KOPT-K1 (cell line): ENCODE measurements around the gene DMGDH.

Experiments
- H3K27ac ChIP-seq: fragments of 200-600 bp; sonication (generic); 2 replicates; pipeline ENCODE4 v1.5.1; 2016; ENCODE audit warnings: antibody characterized with exemption, mild to moderate bottlenecking, low read depth, low read length; ENCODE audit not compliant: poor library complexity, severe bottlenecking
- H3K36me3 ChIP-seq: fragments of 200-600 bp; sonication (generic); 2 replicates; pipeline ENCODE4 v1.5.1; 2017; ENCODE audit warnings: antibody characterized with exemption, mild to moderate bottlenecking, low read length, moderate library complexity; ENCODE audit not compliant: insufficient read depth
- H3K9me3 ChIP-seq: fragments of 200-600 bp; sonication (generic); 2 replicates; pipeline ENCODE4 v1.5.1; 2017; ENCODE audit warnings: antibody characterized with exemption, low read length, mild to moderate bottlenecking; ENCODE audit not compliant: insufficient read depth, poor library complexity, severe bottlenecking

Gene DMGDH

DNA sequence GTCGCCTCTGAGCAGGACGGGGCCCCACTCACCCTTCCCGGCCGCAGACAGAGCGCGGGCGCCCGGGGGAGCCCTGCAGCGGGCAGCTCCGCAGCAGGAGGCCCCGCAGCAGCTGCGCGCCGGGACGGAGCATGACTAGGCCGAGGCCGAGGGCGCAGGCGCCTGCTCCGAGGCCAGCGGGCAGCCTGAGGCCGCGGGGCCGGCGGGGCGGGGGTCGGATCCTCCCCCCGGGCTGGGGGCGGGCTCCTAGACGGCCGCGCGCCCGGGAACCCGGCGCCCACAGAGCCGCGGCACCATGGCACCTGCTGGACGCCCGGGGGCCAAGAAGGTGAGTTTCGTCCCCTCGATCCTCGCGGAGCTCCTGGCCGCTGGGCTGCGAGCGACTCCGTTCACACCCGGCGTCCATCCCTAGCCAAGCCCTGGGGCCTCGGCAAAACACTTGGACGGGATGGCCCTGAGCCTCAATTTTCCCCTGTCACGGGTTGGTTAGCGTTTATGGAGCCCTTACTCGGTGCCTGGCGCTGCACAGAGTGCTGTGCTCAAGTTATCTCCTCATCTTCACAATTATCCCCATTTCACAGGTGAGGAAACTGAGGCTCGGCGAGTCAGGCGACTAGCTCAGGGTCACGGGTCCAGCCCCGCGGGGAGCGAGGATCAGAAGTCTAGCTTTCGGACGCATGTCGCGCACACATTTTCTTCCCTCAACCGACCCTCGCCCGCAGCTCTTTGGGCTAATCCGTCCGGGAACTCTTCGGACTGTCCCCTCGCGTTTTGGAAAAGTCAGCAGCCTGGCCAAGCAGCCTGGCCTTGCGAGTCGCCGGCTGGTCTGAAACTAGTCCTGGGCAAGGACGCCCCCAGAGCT lies at the start of gene DMGDH, which contains the start of gene BHMT2:
Gene DMGDH (minus strand): TSS at position 187 of the 862 bp plus-strand sequence. CDS start 54 bp downstream, at position 133.
Gene BHMT2 (plus strand): TSS at position 280 of the 862 bp plus-strand sequence. CDS start 16 bp downstream, at position 296.
- no peaks in the 10 kb centered on the region for H3K36me3 ChIP-seq
- H3K9me3 ChIP-seq: peaks cover 8% of the 10 kb centered on the region
- no peak within 1 kb of the TSS for H3K27ac ChIP-seq

DNA sequence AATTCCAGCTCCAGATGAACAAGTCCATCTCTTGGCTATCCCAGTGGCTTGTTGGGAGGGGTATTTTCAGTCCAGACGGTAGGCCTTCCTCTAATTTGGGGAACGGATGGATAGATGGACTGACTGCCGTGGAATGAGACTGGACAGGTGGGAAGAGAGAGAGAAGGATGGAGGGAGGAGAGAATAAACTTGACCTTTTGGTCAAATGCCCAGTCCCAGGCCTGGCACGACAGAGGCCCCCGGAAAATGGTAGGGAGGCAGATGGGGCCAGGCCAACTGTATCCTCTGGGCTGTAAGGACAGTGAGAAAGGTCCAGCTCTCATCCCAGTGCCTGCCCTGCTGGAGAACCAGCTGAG lies 43.2 kb upstream of the DMGDH start:
- no peaks in the 10 kb centered on the region for H3K36me3 ChIP-seq
- no peak overlapping the region for H3K27ac ChIP-seq

DNA sequence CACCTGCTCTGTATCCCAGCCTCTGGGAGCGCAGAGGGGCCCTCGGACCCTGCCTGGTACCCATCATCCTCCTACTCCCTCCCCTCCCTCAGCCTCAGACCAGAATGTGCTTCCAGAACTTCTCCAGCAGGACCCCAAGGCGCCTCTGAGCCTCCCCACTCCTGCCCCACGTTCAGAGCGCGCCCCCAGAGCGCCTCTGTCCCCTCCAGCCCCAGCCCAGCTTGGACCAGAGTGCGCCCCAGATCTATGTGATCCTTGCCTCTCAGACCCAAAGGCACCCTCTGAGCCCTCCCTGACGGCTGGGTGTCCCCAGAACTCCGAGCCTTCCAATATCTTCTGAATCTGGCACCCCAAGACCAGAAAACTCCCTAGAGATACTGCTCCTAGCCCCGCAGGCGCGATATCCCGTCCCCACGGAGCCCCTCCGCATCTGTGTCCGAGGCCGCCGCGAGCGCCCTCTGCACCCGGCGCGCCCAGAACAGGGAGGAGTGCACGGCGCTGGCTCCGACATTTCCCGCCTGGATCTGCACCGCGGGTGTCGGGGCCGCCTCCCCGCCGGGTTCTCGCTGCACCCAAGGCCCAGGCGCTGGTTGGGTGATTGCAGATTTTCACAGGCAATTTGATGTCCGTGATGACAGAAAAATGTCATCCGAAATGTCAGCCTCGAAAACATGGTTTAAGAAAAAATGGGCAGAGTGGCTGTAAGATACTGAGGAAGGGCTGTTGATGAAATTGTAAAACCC lies 42.7 kb upstream of the DMGDH start:
- no peaks in the 10 kb centered on the region for H3K9me3 ChIP-seq
- no peak overlapping the region for H3K27ac ChIP-seq
- H3K36me3 ChIP-seq: no peaks in the 10 kb centered on the region

More for the DNA sequence above, 43.2 kb upstream of the DMGDH start:
- H3K9me3 ChIP-seq: no peaks in the 10 kb centered on the region

DNA sequence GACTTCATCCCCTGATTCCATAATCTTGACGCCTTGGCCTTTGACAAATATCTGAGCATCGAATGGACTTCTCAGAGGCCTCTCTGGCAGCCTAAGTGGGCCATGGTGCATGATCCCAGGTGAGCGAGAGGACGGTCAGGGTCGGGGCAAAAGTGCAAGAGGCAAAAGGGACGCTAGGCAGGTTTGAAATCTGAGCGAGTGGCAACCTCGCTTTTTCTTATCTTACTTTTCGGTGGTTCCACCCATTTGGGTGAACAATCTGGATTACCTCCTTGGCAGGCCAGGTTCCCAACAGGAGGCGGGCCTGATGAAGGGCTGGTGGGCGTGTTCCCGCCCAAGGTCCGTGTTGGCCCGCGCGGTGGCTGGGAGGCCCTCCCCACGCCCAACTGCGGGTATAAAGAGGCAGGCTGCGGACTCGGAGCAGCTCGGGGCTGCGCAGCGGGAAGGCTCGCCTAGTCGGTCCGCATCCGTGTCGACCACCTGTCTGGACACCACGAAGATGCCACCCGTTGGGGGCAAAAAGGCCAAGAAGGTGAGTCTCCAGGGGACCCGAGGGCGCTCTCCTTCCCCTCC lies 42.0 kb upstream of the DMGDH start, which contains the start of gene BHMT:
Gene BHMT (plus strand): TSS at position 423 of the 573 bp plus-strand sequence. CDS start 77 bp downstream, at position 500.
- H3K27ac ChIP-seq: no peak within 1 kb of the TSS
- no peaks in the 10 kb centered on the region for H3K9me3 ChIP-seq
- no peaks in the 10 kb centered on the region for H3K36me3 ChIP-seq

DNA sequence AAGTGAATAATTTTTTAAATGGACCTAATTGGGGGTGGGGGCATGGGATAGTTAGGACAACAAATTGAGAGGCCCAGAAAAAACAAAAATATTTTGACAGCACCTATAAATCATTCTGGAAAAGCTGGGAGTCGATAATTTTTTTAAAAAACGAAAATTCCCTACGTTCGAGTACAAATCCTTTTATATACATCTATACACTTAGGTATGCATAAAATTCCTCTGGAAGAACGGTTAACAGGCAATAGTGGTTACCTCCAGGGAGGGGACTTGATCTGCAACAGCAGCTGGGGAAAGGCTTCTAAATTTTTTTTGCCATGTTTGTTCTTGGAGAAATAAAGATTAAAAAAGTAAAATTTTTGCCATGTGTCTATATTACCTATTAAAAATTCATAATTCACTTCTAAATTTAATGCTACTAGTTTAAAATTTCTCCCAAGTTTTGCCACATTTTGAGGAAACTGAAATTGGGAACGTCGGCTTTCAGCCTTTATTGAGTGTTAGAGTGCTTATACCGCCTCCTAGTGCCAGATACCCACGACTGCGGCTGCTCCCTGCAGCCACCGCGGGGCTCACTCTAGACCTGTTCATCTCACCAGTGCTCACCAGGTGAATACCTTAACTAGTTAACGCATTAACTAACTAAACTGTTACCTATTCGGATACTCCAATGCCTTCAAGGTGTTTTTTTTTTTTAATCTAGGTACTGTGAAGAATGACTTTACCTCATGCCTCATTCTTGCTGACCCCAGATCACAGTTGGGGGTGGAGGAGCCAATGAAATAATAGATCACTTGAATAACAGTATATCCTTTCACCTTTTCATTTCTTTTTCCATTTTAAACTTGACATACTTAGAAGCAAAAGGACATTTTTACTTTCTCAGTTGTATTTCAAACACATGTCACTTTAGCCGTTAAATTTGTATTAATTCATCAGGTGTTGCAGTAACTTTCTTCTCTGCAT lies 40.3 kb upstream of the DMGDH start:
- no peak overlapping the region for H3K27ac ChIP-seq
- H3K36me3 ChIP-seq: no peaks in the 10 kb centered on the region
- H3K9me3 ChIP-seq: no peaks in the 10 kb centered on the region

DNA sequence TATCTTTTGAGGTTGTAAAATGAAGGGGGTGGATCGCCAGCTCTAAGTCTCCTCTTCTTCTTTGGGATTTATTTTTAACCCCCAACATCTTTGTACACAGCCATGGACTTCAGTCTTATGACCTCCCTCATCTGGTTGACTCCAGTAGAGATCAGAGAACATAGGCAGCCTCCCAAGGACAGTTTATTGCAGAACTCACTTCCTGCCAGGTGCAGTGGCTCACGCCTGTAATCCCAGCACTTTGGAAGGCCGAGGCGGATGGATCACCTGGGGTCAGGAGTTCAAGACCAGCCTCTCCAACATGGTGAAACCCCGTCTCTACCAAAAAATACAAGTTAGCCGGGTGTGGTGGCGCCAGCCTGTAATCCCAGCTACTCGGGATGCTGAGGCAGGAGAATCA lies 39.3 kb upstream of the DMGDH start:
- H3K36me3 ChIP-seq: no peaks in the 10 kb centered on the region
- no peak overlapping the region for H3K27ac ChIP-seq
- no peaks in the 10 kb centered on the region for H3K9me3 ChIP-seq

DNA sequence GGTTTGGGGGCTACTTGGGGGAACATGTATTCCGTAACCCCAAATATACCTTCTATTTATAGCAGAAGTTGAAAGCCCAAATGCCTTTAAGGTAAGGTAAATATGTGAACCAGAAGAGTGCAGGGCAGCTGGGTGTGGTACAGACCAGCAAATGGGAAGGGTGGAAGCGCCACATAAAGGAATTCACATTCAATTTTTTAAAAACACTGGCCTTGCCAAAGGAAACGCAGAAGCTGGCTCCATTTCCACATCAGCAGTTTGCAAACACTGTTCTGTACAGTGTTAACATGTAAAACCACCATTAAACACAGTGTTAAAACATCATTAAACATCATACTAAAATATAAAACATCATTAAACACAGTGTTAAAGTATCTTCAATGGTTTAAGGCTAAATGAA lies 38.6 kb upstream of the DMGDH start:
- Histone ChIP-seq H3K36me3 (no peaks in the 10 kb centered on the region), H3K27ac (no peak overlapping the region), H3K9me3 (no peaks in the 10 kb centered on the region)

DNA sequence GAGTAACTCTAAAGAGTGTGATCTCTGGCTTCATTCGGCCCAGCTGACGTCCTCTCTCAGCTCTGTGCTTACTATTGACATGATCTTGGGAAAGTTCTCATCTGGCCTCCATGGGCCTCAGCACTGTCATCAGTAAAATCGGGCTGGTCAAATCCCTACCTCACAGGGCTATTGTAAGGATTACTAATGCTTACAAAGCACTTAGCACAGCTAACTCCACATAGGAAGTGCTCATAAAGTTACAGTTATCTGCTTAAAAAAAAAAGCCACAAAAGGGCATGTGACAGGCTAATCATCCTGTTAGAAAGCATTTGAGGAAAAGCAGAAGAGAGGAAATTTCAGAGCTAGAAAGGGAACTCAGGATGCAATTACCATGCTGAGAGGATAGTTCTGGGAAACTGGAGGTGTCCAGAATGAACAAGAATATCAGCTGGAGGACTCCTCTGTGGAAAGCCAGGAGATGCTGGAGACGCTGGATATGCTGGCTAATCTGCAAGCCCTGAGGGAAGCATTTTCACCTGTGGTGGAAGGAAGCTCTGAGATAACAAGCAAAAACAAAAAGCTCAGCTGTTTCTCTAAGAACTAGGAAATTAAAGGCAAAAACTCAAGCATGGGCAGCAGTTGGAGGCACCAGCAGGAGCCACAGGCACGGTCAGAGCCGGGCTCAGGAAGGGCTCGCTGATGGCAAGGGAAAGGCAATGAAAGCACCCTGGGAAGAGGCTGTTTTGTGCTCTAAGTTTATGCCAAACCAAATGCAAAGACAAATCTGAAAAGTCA lies 37.7 kb upstream of the DMGDH start:
- no peaks in the 10 kb centered on the region for H3K9me3 ChIP-seq
- H3K36me3 ChIP-seq: no peaks in the 10 kb centered on the region
- H3K27ac ChIP-seq: peak overlapping the region; percentile 3

DNA sequence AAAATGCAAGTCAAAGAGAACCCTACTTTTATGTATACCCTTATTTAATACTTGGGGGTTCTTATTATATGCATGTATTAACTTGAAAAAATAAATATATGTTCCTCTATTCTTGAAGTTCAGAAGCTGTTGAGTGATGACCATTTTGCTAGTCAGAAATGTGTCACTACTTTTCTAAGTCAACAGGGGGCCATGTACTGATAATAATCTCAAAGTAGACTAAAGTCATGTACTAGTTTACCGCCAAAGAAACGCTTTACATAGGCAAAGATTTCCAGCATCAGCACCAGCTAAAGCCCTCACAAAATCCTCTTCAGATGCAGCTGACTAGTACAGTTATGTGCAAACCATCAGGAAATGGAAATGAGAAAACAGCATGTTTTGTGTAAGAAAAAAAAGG lies 36.4 kb upstream of the DMGDH start:
- no peaks in the 10 kb centered on the region for H3K36me3 ChIP-seq
- H3K27ac ChIP-seq: no peak overlapping the region
- H3K9me3 ChIP-seq: no peaks in the 10 kb centered on the region

DNA sequence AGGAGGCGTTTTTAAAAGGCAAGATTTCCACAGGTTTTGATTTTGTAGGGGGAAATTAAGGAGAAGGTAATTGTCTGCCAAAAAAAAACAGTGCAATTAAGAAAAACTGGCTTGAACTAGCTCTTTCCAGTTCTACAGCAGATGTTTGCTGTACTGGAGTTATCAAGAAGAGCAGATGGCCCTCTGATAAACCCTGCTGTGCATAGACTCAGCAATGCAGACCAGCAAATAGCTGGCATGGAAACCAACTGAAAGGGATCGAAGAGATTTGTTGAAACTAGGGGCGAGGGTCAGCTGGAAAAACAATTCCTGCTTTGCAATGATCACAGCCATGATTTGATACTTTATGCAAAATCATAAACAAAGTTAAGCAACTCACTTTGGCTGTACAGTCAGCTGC lies 24.3 kb upstream of the DMGDH start:
- no peak overlapping the region for H3K27ac ChIP-seq
- H3K36me3 ChIP-seq: no peaks in the 10 kb centered on the region
- H3K9me3 ChIP-seq: no peaks in the 10 kb centered on the region

DNA sequence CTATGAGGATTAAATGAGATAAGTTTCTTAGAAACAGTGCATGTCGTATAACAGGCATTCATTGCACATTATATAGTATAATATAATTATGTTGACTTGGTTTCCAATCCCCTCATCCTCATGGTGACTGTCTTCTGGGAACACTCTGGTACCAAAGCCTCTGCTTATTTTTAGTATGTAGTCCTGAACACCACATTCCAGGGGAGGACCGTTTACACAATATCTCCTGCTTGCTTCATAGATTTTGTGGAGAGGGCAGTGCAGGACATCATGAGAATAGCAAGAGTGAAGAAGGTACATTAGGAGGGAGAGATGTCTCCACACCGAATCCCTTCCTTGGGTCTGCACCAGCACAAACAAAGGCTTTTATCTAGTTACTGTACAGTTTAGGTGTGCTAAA lies 21.6 kb upstream of the DMGDH start:
- Histone ChIP-seq H3K27ac (no peak overlapping the region), H3K36me3 (no peaks in the 10 kb centered on the region), H3K9me3 (no peaks in the 10 kb centered on the region)

DNA sequence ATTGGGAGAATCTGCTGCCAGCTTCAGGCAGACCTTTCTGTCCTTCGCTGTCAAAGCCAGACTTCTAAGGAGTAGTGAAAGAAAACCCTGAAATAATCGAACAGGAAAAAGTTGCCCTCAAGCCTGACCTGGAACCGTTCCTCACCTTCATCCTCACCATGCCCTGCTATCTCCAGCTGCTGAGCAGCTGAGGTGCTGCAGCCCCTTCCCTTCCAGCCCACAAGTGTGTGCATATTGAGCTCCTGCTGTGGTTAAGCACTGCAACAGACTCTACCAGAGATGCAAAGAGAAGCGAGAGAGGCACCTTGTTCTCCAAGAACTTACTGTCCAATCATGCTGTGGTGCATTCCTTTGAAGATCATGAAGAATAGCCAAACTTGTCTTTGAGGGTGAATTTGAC lies 19.0 kb upstream of the DMGDH start:
- H3K36me3 ChIP-seq: no peaks in the 10 kb centered on the region
- no peaks in the 10 kb centered on the region for H3K9me3 ChIP-seq
- no peak overlapping the region for H3K27ac ChIP-seq

DNA sequence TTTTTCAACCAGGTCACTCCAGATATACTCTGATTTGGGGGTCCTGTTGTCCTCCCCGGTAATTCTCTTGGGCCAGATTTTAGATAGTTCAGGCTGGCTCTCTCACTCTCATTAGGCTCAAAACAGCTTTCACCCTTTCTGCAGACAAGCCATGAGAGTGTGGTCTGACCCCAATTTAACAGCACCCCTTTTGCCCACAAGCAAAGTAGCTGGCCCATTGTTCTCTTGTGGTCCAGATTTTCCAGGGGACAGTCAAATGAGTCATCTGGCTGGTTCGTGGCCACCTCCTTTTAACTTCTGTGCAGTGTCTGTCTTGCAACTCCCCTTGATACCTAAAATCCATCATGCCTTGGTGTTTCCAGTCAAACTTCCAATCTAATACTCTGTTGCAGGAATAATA lies 16.6 kb upstream of the DMGDH start:
- Histone ChIP-seq H3K9me3 (no peaks in the 10 kb centered on the region), H3K27ac (no peak overlapping the region), H3K36me3 (no peaks in the 10 kb centered on the region)

DNA sequence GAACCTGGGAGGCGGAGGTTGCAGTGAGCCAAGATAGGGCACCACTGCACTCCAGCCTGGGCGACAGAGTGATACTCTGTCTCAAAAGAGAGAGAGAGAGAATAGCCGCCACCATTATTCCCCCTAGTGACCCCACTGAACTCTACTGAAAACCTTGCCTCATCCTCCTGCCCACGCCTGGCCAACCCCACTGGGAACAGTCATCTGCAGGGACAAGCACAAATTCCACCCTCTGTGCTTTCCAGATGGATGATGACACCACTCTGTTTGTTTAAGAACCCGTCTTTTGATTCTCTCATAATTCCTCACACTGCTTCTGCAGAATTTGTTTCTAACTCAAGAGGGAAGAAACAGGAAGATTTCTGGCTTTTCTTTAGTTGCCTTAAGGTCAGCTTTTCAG lies 12.3 kb upstream of the DMGDH start:
- H3K36me3 ChIP-seq: no peaks in the 10 kb centered on the region
- H3K9me3 ChIP-seq: no peaks in the 10 kb centered on the region
- H3K27ac ChIP-seq: no peak overlapping the region
